HepG2 (cell line): ENCODE data around the gene C16orf78. TPM values are rescaled to one million over a fixed set of nuclear protein-coding genes. Genes with fewer than 3 reads are reported as not detected.

Source experiments
- ARID4A ChIP-seq: sonication (generic); formaldehyde crosslinking; IDR thresholded peaks from 2 replicates; pipeline ENCODE4 v1.5.0; 2020; ENCODE audit warnings: mild to moderate bottlenecking, missing genetic modification reagents, borderline replicate concordance
- NFAT5 ChIP-seq: sonication (generic); formaldehyde crosslinking; IDR thresholded peaks from 2 replicates; pipeline ENCODE4 v1.4.0; 2020; ENCODE audit warnings: missing genetic modification reagents
- ZNF709 ChIP-seq: sonication (generic); formaldehyde crosslinking; IDR thresholded peaks from 2 replicates; pipeline ENCODE4 v1.5.0; 2020; ENCODE audit warnings: mild to moderate bottlenecking, missing genetic modification reagents
- polyA plus RNA-seq, 8 experiments: library from polyadenylated mRNA; depleted of rRNA in 3 of 8; stranded (reverse) in 7 of 8; unstranded in 1 of 8; fragments of >200 nt; fragmentation: Illumina TruSeq in 4 of 8; extraction: Trizol in 4 of 8; gene quantifications; 2 replicates each; pipeline versions ENCODE4 v1.2.1 to v1.2.3, GENCODE V29; 2011 to 2016; ENCODE audit warnings: low read depth in 4 of 8, missing spikeins in 1 of 8, mixed read lengths in 1 of 8; ENCODE audit not compliant: insufficient read depth in 1 of 8
- total RNA-seq, 5 experiments: library from RNA; depleted of rRNA; stranded (reverse); fragments of >200 nt; fragmentation: Illumina TruSeq; extraction: Trizol; gene quantifications; 2 replicates each; pipeline ENCODE4 v1.2.3, GENCODE V29; 2016; ENCODE audit warnings: low read depth in 1 of 5

Gene C16orf78
- total and polyA plus RNA-seq, 2 of the 13 experiments (the other 11 are each of a cell fraction or from before 2014, with no cell fraction given) = not detected

GRCh38 chr16:49362230-49362629, 11.4 kb upstream of the C16orf78 start (continued):
- no peak for TF ChIP-seq ARID4A
- TF ChIP-seq ZNF709 (CRISPR knock-in tag) = no peak
- no peak for TF ChIP-seq NFAT5
